Hematopoietic multipotent progenitor cell treated with erythropoietin and hydrocortisone succinate and interleukin-3 and kit ligand, for 6 days (in vitro differentiated cells): ENCODE measurements around the gene CENPH.
"Not testable (repeated sequence)": the region's sequence is repeated elsewhere in the genome, so short reads cannot be mapped to it uniquely, and the experiment has no call there.

Experiments
- DNase-seq: peaks from one replicate; pipeline ENCODE4 v3.0.0-alpha.2; 2015

CENPH gene

GRCh38 chr5:69255940-69256339 is 66.6 kb downstream of the CENPH start:
- DNase-seq: not testable (repeated sequence)

GRCh38 chr5:69257577-69257976 is 68.2 kb downstream of the CENPH start:
- DNase-seq: no peak
